HG03135 (cell line): ENCODE results near the gene TSPAN13.

Experiments used
- ATAC-seq: cut with Tn5 transposase; IDR thresholded peaks from one replicate; pipeline ENCODE4 v1.9.1; 2021; ENCODE audit warnings: mild to moderate bottlenecking, moderate library complexity; ENCODE audit not compliant: unreplicated experiment

The TSPAN13 gene

DNA sequence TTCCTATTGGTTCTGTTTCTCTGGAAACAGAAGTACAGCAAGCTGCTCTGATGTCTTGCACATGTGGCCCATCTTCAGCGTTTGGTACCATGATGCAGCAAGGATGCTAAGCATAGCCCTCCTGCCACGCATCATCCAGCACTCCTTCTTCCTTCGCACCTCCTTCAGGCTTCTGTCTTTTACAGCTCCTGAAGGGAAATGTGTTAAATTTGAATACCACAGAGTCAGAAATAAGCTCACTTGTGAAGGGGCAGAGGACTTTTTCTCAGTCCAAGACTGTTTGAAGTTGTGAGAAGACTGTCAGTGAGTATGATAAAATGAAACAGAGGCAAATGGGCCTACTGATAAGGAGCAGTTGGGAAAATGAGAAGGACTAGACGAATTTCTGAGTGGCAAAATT lies 20.7 kb downstream of the TSPAN13 start:
- ATAC-seq: no peak

DNA sequence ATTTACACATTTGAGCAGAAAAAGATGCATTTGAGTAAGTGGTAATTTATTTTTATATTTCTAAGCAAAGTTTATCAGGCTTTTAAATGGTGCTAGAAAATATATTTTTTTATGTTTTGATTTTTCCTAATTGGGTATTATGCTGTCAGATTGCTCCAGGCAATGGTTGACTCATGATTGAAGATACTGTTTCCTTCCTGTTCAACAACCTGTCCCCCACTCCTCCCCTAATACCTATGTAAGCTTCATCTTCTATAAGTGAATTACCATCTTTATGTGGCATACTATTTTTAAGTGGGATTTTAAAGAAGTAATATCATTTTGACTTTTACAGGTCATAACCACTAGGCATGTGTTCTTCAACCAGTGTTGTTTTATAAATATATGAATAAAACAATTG lies 21.4 kb downstream of the TSPAN13 start:
- no peak for ATAC-seq

DNA sequence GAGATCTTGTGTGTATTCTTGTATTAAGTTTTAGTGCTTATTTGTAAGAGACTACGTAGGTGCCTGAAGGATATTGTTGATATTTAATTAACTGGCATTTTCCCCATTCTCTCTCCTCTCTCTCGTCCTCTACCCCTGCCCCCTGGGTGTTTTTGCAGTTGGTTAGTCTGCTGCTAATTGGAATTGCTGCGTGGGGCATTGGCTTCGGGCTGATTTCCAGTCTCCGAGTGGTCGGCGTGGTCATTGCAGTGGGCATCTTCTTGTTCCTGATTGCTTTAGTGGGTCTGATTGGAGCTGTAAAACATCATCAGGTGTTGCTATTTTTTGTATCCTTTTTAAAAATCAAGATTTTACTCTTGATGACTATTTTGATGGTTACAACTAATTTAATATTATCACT lies 22.5 kb downstream of the TSPAN13 start:
- ATAC-seq: no peak

DNA sequence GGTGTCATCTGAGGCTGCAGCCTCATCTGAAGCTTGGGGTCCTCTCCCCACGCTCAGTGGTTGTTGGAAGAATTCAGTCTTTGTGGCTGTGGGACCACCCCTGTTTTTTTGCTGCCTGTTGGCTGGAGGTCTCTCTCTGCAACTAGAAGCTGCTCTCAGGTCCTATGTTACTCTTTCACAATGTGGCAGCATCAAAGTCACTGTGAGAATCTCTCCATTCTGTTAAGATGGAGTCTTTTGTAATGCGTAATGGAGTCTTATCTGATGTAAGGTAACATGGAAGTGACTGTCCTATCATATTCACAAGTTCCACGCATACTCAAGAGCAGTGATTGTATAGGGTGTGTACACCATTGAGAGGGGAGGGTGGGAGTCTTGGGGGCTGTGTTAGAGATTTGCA lies 24.9 kb downstream of the TSPAN13 start:
- no peak for ATAC-seq

DNA sequence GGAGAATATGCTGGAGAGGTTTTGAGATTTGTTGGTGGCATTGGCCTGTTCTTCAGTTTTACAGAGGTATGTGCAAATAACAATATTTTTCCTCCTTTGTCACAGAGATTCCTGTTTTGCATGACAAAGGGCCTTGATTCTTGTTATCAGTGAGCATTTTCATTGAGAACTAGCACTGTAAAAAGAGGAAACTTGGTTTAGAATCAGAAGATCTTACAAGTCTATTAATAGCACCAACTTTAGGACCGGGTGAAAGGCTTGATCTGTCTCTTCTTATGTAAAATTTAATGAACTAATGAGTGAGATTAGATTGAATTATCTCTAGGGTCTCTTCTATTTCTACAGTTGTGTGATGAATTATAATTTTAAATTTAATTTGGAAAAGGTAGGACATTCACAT lies 25.5 kb downstream of the TSPAN13 start:
- no peak for ATAC-seq

DNA sequence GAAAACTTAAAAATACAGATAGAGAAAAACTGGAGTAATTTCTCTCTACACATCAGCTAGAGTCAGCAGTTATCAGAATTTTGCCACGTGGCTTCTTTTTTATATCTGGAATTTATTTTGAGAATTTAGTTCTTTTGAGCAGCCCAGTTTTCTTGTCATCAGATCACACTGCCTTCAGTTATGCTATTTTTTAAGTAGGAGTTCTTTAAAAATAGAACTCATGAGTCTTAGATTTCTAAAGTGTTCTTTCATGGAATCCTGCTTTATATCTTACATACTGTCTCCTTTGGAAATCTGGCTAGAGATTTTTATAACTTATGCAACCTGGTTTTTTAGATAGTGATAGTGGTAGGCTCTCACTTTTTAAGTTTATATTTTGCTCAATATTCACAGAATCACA lies 27.0 kb downstream of the TSPAN13 start:
- ATAC-seq: no peak

GRCh38 chr7:16785321-16785720 lies 31.8 kb downstream of the TSPAN13 start:
- no peak for ATAC-seq

- ATAC-seq: no peak
Observed at GRCh38 chr7:16785846-16786245, 32.3 kb downstream of the TSPAN13 start.

- no peak for ATAC-seq
Observed at GRCh38 chr7:16786257-16786656, 32.7 kb downstream of the TSPAN13 start.

- ATAC-seq: no peak
Observed at GRCh38 chr7:16787127-16787526, 33.6 kb downstream of the TSPAN13 start.

- no peak for ATAC-seq
Observed at GRCh38 chr7:16791071-16791470, 37.5 kb downstream of the TSPAN13 start.

GRCh38 chr7:16791905-16792698 lies 38.5 kb downstream of the TSPAN13 start:
- ATAC-seq: no peak

DNA sequence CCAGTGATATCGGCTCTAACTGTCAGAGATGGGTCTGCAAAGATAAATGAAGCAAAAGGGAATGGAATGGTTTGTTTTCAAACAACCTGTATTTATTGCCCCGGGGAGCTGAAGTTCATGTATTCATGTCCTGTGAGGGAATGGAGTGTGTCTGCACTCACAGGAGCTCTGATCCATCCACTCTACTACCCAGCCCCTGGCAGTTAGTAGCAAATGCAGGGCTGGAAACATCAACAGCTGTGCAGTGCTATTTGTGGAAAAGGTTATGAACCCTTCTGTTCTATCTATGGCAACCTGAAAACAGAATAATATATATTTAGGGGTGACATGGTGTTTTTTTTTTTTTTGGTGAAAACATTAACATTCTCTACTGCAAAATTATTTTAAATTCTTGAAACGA lies 41.4 kb downstream of the TSPAN13 start:
- ATAC-seq: no peak

GRCh38 chr7:16795624-16796023 lies 42.1 kb downstream of the TSPAN13 start:
- no peak for ATAC-seq

- ATAC-seq: no peak
Observed at GRCh38 chr7:16801111-16801542, 47.6 kb downstream of the TSPAN13 start.

GRCh38 chr7:16801579-16801978 lies 48.0 kb downstream of the TSPAN13 start:
- ATAC-seq: no peak

- ATAC-seq: no peak
Observed at GRCh38 chr7:16803125-16803524, 49.6 kb downstream of the TSPAN13 start.

- no peak for ATAC-seq
Observed at GRCh38 chr7:16803881-16804673, 50.5 kb downstream of the TSPAN13 start.

GRCh38 chr7:16804674-16805439 lies 51.3 kb downstream of the TSPAN13 start, which contains the start of gene AGR2:
Gene AGR2, minus strand, starts transcription at chr7:16804999. Its CDS starts 3,203 bp downstream, at chr7:16801796.
- no peak for ATAC-seq

GRCh38 chr7:16805441-16805840 lies 51.9 kb downstream of the TSPAN13 start:
- ATAC-seq: no peak

- ATAC-seq: no peak
Observed at GRCh38 chr7:16810112-16810511, 56.6 kb downstream of the TSPAN13 start.
